ENCODE data around the gene KLHL3.

KLHL3 gene

GRCh38 chr5:137731176-137731575 lies 4.7 kb downstream of the KLHL3 start:
- Mint-ChIP-seq H3K4me3 (no peak overlapping the region), H3K27ac (no peak overlapping the region)

DNA sequence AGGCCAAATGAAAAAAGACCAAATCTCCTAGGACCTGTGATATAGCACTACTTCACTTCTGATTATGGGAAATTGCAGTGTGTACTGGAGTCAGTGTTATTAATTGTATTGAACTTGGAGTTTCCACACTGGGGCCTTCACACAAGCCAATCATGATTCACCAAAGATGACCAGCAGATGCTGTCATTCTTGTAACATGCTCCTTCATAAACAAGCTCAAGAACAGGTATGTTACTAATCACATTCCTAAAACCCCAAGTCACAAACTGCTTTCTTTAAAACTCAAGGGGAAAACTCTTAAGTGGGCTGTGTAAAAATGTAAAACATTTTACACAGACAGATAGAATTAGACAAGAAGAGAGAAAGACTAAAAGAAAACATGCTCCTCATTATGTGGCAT lies 5.6 kb downstream of the KLHL3 start:
- no peak for ATAC-seq
- H3K9me3 Mint-ChIP-seq, result no peaks in the 10 kb centered on the region
- H3K4me3 Mint-ChIP-seq, result no peak overlapping the region
- no peaks in the 10 kb centered on the region for H3K27me3 Mint-ChIP-seq
- peaks cover 22% of the 10 kb centered on the region for H3K4me1 Mint-ChIP-seq
- no peak overlapping the region for H3K27ac Mint-ChIP-seq
- DNase-seq, result no peak

More at GRCh38 chr5:137731176-137731575, 4.7 kb downstream of the KLHL3 start:
- Mint-ChIP-seq H3K27me3 (no peaks in the 10 kb centered on the region), H3K4me1 (peaks cover 22% of the 10 kb centered on the region), H3K9me3 (no peaks in the 10 kb centered on the region)
- ATAC-seq (no peak), DNase-seq (no peak)

DNA sequence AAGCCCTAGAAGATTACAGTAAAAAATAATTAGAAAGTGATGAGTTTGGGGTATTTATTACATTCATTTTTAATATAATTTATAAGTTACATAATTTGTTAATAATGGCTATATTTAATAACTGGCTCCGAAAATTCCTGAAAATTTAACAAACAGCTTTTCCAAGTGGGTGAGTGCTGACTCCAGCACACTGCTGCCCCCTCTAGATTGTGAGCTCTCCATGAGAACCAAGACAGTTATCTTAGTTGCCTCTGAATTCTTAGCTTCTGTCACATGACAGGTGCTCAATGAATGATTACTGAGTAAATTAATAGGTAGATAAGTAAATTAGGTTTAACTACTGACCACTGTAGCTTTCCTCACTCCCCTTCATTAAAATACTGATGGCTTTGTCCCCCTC lies 7.8 kb downstream of the KLHL3 start:
- Mint-ChIP-seq H3K9me3 (no peaks in the 10 kb centered on the region), H3K4me3 (no peak overlapping the region), H3K27ac (no peak overlapping the region), H3K27me3 (no peaks in the 10 kb centered on the region), H3K4me1 (peaks cover 22% of the 10 kb centered on the region)
- ATAC-seq, result no peak
- DNase-seq, result no peak

GRCh38 chr5:137727623-137728022 lies 8.3 kb downstream of the KLHL3 start:
- peaks cover 22% of the 10 kb centered on the region for H3K4me1 Mint-ChIP-seq
- DNase-seq (no peak), ATAC-seq (no peak)
- no peak overlapping the region for H3K27ac Mint-ChIP-seq
- H3K27me3 Mint-ChIP-seq, result no peaks in the 10 kb centered on the region
- H3K4me3 Mint-ChIP-seq, result no peak overlapping the region
- H3K9me3 Mint-ChIP-seq, result no peaks in the 10 kb centered on the region

GRCh38 chr5:137724251-137724650 lies 11.6 kb downstream of the KLHL3 start:
- no peak for ATAC-seq
- H3K4me1 Mint-ChIP-seq, result no peaks in the 10 kb centered on the region
- H3K27me3 Mint-ChIP-seq, result no peaks in the 10 kb centered on the region
- H3K9me3 Mint-ChIP-seq, result no peaks in the 10 kb centered on the region
- H3K4me3 Mint-ChIP-seq, result no peak overlapping the region
- DNase-seq, result no peak
- H3K27ac Mint-ChIP-seq, result no peak overlapping the region

DNA sequence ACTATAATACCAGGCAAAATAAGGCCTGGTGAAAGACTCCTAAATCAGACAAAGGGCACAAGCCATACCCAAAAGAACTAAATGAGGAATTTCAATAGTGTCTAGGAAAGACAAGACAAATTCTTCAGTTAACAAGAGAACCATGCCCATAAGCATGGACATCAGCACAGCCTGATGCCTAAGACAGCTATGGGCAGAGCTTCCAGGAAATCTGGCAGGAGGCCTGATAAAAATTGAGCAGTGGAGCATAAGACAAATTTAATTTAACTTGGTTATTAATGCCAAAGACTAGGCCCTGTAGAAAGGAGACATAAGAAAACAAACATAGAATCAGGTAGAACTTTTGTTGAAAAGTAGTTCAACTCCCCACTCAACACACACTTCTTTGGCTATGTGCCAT lies 17.3 kb downstream of the KLHL3 start:
- Mint-ChIP-seq H3K4me3 (no peak overlapping the region), H3K27ac (peak overlapping the region in 1 of 2 donors; percentile 65)

GRCh38 chr5:137716337-137716736 lies 19.6 kb downstream of the KLHL3 start:
- Mint-ChIP-seq H3K9me3 (no peaks in the 10 kb centered on the region), H3K4me3 (no peak overlapping the region)
- no peak for ATAC-seq

More for the DNA sequence above, 17.3 kb downstream of the KLHL3 start:
- no peak for DNase-seq
- no peak for ATAC-seq
- Mint-ChIP-seq H3K4me1 (no peaks in the 10 kb centered on the region), H3K27me3 (no peaks in the 10 kb centered on the region), H3K9me3 (no peaks in the 10 kb centered on the region)

DNA sequence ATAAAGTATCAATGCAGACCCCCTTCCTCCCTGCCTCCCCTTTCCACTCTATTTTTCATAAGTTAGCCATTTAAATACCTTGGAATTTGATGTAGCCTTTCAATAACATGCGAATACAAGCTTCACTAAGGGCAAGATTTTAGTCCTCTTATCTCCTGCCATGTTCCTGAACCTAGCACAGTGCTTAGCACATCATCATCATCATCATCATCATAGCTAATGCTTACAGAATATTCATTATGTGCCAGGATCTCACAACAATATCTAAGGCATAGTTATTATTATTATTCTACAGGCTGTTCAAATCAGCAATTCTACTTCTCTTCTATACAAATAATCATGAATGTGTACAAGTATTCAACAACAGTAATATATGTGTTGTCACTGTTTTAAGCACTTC lies 20.4 kb downstream of the KLHL3 start:
- H3K4me1 Mint-ChIP-seq, result no peaks in the 10 kb centered on the region
- no peaks in the 10 kb centered on the region for H3K9me3 Mint-ChIP-seq
- no peaks in the 10 kb centered on the region for H3K27me3 Mint-ChIP-seq
- ATAC-seq (no peak), DNase-seq (no peak)
- H3K4me3 Mint-ChIP-seq, result no peak overlapping the region
- peak overlapping the region in 1 of 2 donors; percentile 14 for H3K27ac Mint-ChIP-seq

More at GRCh38 chr5:137716337-137716736, 19.6 kb downstream of the KLHL3 start:
- Mint-ChIP-seq H3K4me1 (no peaks in the 10 kb centered on the region), H3K27ac (no peak overlapping the region), H3K27me3 (no peaks in the 10 kb centered on the region)
- no peak for DNase-seq

- ATAC-seq, result no peak
- H3K4me3 Mint-ChIP-seq, result no peak overlapping the region
- H3K27me3 Mint-ChIP-seq, result no peaks in the 10 kb centered on the region
- DNase-seq, result no peak
- H3K9me3 Mint-ChIP-seq, result no peaks in the 10 kb centered on the region
- H3K4me1 Mint-ChIP-seq, result no peaks in the 10 kb centered on the region
- H3K27ac Mint-ChIP-seq, result no peak overlapping the region
These were observed 20.9 kb downstream of the KLHL3 start for GRCh38 chr5:137714946-137715345.

- Mint-ChIP-seq H3K9me3 (no peaks in the 10 kb centered on the region), H3K27me3 (no peaks in the 10 kb centered on the region), H3K27ac (no peak overlapping the region), H3K4me1 (no peaks in the 10 kb centered on the region), H3K4me3 (no peak overlapping the region)
- no peak for ATAC-seq
- no peak for DNase-seq
These were observed 21.4 kb downstream of the KLHL3 start for GRCh38 chr5:137714494-137714893.

- Mint-ChIP-seq H3K9me3 (no peaks in the 10 kb centered on the region), H3K4me3 (no peak overlapping the region), H3K4me1 (no peaks in the 10 kb centered on the region), H3K27me3 (no peaks in the 10 kb centered on the region), H3K27ac (no peak overlapping the region)
- ATAC-seq (no peak), DNase-seq (no peak)
These were observed 23.7 kb downstream of the KLHL3 start for GRCh38 chr5:137712139-137712667.

GRCh38 chr5:137710086-137710485 lies 25.8 kb downstream of the KLHL3 start:
- Mint-ChIP-seq H3K9me3 (no peaks in the 10 kb centered on the region), H3K27ac (no peak overlapping the region), H3K4me1 (no peaks in the 10 kb centered on the region), H3K4me3 (no peak overlapping the region), H3K27me3 (no peaks in the 10 kb centered on the region)
- no peak for DNase-seq
- ATAC-seq, result no peak

DNA sequence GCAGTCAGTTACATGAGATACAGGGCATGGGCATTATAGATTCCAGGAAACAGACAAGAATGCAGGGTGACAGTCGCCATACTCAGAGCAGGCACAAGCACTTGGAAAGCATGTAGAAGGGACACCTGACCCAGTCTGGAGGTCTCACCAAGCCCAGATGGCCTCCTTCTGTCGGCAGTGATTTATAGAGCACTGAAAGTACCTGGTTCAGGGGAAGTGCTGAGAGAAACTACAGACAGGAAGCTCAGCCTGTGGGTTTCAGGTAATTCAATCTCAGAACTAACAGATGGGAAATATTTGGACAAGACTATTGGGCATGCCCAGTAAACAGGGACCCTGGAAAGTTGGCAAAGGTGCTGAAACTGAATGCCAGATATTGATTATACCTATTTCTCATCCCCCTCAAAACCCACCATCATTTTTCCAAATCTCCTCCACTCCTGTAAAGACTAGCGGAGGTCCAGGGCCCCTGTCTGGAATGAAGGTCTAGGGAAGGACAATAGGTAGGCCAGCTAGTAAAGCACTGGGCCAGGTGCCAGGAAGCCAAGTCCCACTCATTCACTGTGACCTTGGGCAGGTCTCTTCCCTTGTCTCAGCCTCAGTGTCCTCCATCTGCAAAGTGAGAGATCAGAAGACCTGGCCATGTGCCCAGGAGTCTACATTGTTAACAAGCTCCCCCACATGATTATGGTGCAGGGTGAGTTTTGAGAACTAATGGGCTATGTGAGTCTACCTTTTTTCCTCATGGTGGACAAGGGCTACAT lies 26.9 kb downstream of the KLHL3 start:
- no peak for ATAC-seq
- no peak overlapping the region for H3K4me3 Mint-ChIP-seq
- H3K4me1 Mint-ChIP-seq, result no peaks in the 10 kb centered on the region
- H3K27me3 Mint-ChIP-seq, result no peaks in the 10 kb centered on the region
- no peak for DNase-seq
- no peak overlapping the region for H3K27ac Mint-ChIP-seq
- no peaks in the 10 kb centered on the region for H3K9me3 Mint-ChIP-seq

DNA sequence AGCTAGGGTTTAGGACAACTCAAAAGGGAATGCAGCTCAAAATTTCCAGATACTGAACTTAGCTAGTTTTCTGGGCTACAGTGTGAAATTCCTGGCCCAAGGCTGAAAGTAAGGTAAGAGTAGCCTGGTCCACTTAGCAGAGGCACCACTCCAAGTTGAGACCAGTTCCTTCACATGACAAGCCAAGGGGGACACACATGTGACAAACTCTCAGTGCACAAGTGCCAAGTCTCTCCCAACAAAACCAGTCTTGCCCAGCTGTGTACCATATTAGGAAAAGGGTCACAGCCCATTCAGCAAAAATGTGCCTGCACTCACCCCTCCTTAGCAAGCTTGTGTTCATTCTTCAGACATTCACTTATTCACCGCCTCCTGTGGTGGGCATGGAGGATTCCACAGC lies 27.8 kb downstream of the KLHL3 start:
- Mint-ChIP-seq H3K27me3 (no peaks in the 10 kb centered on the region), H3K4me1 (no peaks in the 10 kb centered on the region), H3K4me3 (no peak overlapping the region), H3K27ac (no peak overlapping the region), H3K9me3 (no peaks in the 10 kb centered on the region)
- DNase-seq (no peak), ATAC-seq (no peak)

GRCh38 chr5:137706841-137707240 lies 29.0 kb downstream of the KLHL3 start:
- H3K9me3 Mint-ChIP-seq, result no peaks in the 10 kb centered on the region

DNA sequence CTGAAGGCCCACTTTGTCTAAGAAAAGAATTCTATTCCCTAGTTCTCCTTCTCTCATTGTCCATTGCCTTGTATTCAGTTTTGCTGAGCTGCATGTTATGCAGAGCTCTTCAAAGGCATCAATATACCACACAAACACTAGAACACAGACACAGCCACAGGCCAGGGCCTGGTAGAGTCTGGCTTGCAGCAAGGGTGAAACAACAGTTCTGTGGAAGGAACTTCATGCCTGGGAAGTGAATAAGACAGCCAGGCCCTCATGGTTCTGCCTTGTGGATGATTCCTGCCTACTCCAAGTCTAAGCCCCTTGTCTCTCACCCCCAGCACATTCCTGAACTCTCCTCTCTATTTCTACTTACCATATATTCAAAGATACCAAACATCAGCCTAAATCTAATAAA lies 30.8 kb downstream of the KLHL3 start:
- H3K4me1 Mint-ChIP-seq, result no peaks in the 10 kb centered on the region
- ATAC-seq (no peak), DNase-seq (no peak)
- H3K9me3 Mint-ChIP-seq, result no peaks in the 10 kb centered on the region
- H3K4me3 Mint-ChIP-seq, result no peak overlapping the region
- H3K27me3 Mint-ChIP-seq, result no peaks in the 10 kb centered on the region
- H3K27ac Mint-ChIP-seq, result peak overlapping the region in 1 of 2 donors; percentile 22

More at GRCh38 chr5:137706841-137707240, 29.0 kb downstream of the KLHL3 start:
- DNase-seq (no peak), ATAC-seq (no peak)
- H3K27ac Mint-ChIP-seq, result no peak overlapping the region
- no peak overlapping the region for H3K4me3 Mint-ChIP-seq
- no peaks in the 10 kb centered on the region for H3K27me3 Mint-ChIP-seq
- no peaks in the 10 kb centered on the region for H3K4me1 Mint-ChIP-seq

GRCh38 chr5:137703565-137703964 lies 32.3 kb downstream of the KLHL3 start:
- no peak for DNase-seq
- no peaks in the 10 kb centered on the region for H3K27me3 Mint-ChIP-seq
- H3K27ac Mint-ChIP-seq, result no peak overlapping the region
- H3K4me1 Mint-ChIP-seq, result no peaks in the 10 kb centered on the region
- no peak for ATAC-seq
- H3K4me3 Mint-ChIP-seq, result no peak overlapping the region
- no peaks in the 10 kb centered on the region for H3K9me3 Mint-ChIP-seq
